Gastroesophageal sphincter (tissue), 4 donors: Measurements from ENCODE around the gene AKR7A2. TPM values are rescaled to one million over a fixed set of nuclear protein-coding genes. Genes with fewer than 3 reads are reported as not detected.
"Not testable (repeated sequence)": the region's sequence is repeated elsewhere in the genome, so short reads cannot be mapped to it uniquely, and the experiment has no call there.

Experiments used
- ATAC-seq: fragments of 150-250 bp; one replicate; pipeline ENCODE4 v1.9.1; 2016; ENCODE audit warnings: mild to moderate bottlenecking, moderate library complexity
- H3K27ac ChIP-seq, 4 donors: fragments of 200-600 bp; sonication (generic) in 3 of 4; 1 replicate in 3 of 4; 2 replicates in 1 of 4; pipeline ENCODE4 v1.5.1; 2016 to 2019
- H3K27me3 ChIP-seq: fragments of 200-600 bp; sonication (generic); one replicate; pipeline ENCODE4 v1.5.1; 2019
- H3K36me3 ChIP-seq, 2 donors: fragments of 200-600 bp; sonication (generic); one replicate each; pipeline ENCODE4 v1.5.1; 2019; ENCODE audit warnings: control low read depth in 1 of 2
- H3K4me1 ChIP-seq, 3 donors: fragments of 200-600 bp; sonication (generic); 1 replicate in 2 of 3; 2 replicates in 1 of 3; pipeline ENCODE4 v1.5.1; 2016 to 2019; ENCODE audit warnings: control low read depth in 2 of 3
- H3K4me3 ChIP-seq, 2 donors: fragments of 200-600 bp; sonication (generic); one replicate each; pipeline ENCODE4 v1.5.1; 2019; ENCODE audit warnings: mild to moderate bottlenecking in 1 of 2, moderate library complexity in 1 of 2
- H3K9me3 ChIP-seq, 3 donors: fragments of 200-600 bp; sonication (generic); one replicate each; pipeline ENCODE4 v1.5.1; 2017 to 2019; ENCODE audit warnings: control low read depth in 2 of 3
- EP300 ChIP-seq: sonication (generic); formaldehyde crosslinking; IDR thresholded peaks from one replicate; pipeline ENCODE4 v1.6.1; 2017; ENCODE audit warnings: antibody characterized with exemption, mild to moderate bottlenecking
- POLR2A ChIP-seq, 2 donors: fragments of 450-650 bp; IDR thresholded peaks; one replicate each; pipeline ENCODE4 v1.6.1; 2017; ENCODE audit warnings: antibody characterized with exemption in 2 of 2, mild to moderate bottlenecking in 2 of 2, moderate library complexity in 1 of 2
- POLR2AphosphoS5 ChIP-seq: sonication (generic); formaldehyde crosslinking; IDR thresholded peaks from one replicate; pipeline ENCODE4 v1.6.1; 2017; ENCODE audit warnings: antibody characterized with exemption
- WGBS, 2 donors: methylation state at CpG; one replicate each; pipeline ENCODE4 v1.1.5; 2018; ENCODE audit warnings: low coverage in 1 of 2; 5-methylcytosine and 5-hydroxymethylcytosine counted together
- total RNA-seq, 4 donors: library from RNA; depleted of rRNA; stranded (reverse); fragments of >200 nt; gene quantifications; one replicate each; pipeline ENCODE4 v1.1.0, GENCODE V29; 2016
- TF ChIP-seq, protein P1 (sequence below), 4 experiments: fragments of 200-600 bp in 2 of 4; fragments of 450-650 bp in 2 of 4; sonication (generic) in 1 of 4; IDR thresholded peaks; one replicate each; pipeline ENCODE4 v1.5.1; 2017 to 2019; ENCODE audit warnings: antibody characterized with exemption in 4 of 4, mild to moderate bottlenecking in 2 of 4, moderate library complexity in 2 of 4

The AKR7A2 gene
- total RNA-seq, 4 donors from 2014 or later = 58.2 to 77.2 (median 63.7) TPM

DNA sequence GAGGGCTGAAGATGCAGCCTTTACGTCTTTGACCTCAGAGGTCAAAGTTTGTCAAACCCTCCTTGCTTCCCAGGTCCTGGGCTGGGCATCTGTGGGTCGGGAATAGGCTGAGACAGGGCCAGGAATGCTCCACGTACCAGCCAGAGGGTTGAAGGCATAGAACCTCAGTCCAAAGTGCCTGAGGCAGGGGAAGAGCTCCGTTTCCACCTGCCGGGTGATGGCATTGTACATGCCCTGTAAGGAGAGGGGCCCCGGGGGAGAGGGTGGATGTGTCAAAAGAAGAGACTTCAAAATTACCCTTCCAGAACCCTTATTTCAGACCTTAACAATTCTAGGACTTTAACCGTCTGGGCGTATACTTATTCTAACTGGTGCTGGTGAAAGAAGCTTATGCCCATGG lies 27.1 kb downstream of the AKR7A2 start:
- no peak overlapping the region for H3K4me3 ChIP-seq
- 90 to 98% methylated on average over 5 to 6 of the region's 8 CpGs for WGBS, 2 donors

GRCh38 chr1:19283891-19284290 lies 28.1 kb downstream of the AKR7A2 start:
- ATAC-seq = no peak
- Histone ChIP-seq H3K36me3 (peaks cover 0 to 20% of the 10 kb centered on the region in 2 donors), H3K27ac (no peak overlapping the region), H3K9me3 (no peaks in the 10 kb centered on the region), H3K4me1 (peaks cover 0 to 9% (median 2%) of the 10 kb centered on the region in 3 donors), H3K4me3 (no peak overlapping the region), H3K27me3 (no peaks in the 10 kb centered on the region)
- 80 to 92% methylated on average over 1 to 5 of the region's 9 CpGs for WGBS, 2 donors
- TF ChIP-seq, protein P1, sequence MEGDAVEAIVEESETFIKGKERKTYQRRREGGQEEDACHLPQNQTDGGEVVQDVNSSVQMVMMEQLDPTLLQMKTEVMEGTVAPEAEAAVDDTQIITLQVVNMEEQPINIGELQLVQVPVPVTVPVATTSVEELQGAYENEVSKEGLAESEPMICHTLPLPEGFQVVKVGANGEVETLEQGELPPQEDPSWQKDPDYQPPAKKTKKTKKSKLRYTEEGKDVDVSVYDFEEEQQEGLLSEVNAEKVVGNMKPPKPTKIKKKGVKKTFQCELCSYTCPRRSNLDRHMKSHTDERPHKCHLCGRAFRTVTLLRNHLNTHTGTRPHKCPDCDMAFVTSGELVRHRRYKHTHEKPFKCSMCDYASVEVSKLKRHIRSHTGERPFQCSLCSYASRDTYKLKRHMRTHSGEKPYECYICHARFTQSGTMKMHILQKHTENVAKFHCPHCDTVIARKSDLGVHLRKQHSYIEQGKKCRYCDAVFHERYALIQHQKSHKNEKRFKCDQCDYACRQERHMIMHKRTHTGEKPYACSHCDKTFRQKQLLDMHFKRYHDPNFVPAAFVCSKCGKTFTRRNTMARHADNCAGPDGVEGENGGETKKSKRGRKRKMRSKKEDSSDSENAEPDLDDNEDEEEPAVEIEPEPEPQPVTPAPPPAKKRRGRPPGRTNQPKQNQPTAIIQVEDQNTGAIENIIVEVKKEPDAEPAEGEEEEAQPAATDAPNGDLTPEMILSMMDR (IDR thresholded peaks at IDR 0.05) = no peak
- TF ChIP-seq EP300 (no peak), POLR2AphosphoS5 (no peak), POLR2A (IDR thresholded peaks at IDR 0.05) (no peak)

More for the DNA sequence above, 27.1 kb downstream of the AKR7A2 start:
- peaks cover 0 to 20% of the 10 kb centered on the region in 2 donors for H3K36me3 ChIP-seq
- H3K4me1 ChIP-seq = peaks cover 0 to 13% (median 4%) of the 10 kb centered on the region in 3 donors
- TF ChIP-seq, protein P1 (IDR thresholded peaks at IDR 0.05) = no peak
- TF ChIP-seq POLR2AphosphoS5 = no peak
- TF ChIP-seq POLR2A (IDR thresholded peaks at IDR 0.05) = no peak
- TF ChIP-seq EP300 = no peak
- H3K27me3 ChIP-seq = no peaks in the 10 kb centered on the region
- H3K9me3 ChIP-seq = no peaks in the 10 kb centered on the region
- ATAC-seq = no peak
- H3K27ac ChIP-seq = no peak overlapping the region

DNA sequence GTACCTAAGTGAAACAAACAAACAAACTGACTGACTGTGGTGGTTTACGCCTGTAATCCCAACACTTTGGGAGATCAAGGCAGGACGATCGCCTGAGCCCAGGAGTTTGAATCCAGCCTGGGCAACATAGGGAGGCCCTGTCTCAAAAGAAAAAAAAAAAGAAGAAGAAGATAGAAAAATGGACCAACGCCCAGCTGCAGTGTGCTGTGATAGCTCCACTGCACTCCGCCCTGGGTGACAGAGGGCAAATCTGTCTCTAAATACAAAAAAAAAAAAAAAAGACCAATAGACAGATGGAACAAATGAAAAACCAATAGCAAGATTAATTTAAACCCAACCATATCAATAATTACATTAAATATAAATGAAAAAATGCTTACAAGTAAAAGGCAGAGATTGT lies 37.3 kb downstream of the AKR7A2 start:
- no peak overlapping the region for H3K4me3 ChIP-seq
- H3K27me3 ChIP-seq = peaks cover 14% of the 10 kb centered on the region
- H3K36me3 ChIP-seq = no peaks in the 10 kb centered on the region
- peaks cover 0 to 9% (median 0%) of the 10 kb centered on the region in 3 donors for H3K4me1 ChIP-seq
- H3K27ac ChIP-seq = no peak overlapping the region
- ATAC-seq = no peak
- WGBS, 2 donors = 73 to 79% methylated on average over 2 to 5 of the region's 5 CpGs
- TF ChIP-seq POLR2A (IDR thresholded peaks at IDR 0.05) = no peak
- H3K9me3 ChIP-seq = peaks cover 0 to 11% (median 0%) of the 10 kb centered on the region in 3 donors

- Histone ChIP-seq H3K9me3 (peaks cover 0 to 11% (median 0%) of the 10 kb centered on the region in 3 donors), H3K27me3 (peaks cover 14% of the 10 kb centered on the region), H3K4me3 (peak overlapping the region in 1 of 2 donors; percentile 30)
- H3K36me3 ChIP-seq, H3K4me1 ChIP-seq, H3K27ac ChIP-seq: not testable (repeated sequence)
- peak; percentile 28 for ATAC-seq
- WGBS, 2 donors = no CpG with 5 or more reads among the region's 66 CpGs
These were observed 38.0 kb downstream of the AKR7A2 start for GRCh38 chr1:19273844-19274531.

DNA sequence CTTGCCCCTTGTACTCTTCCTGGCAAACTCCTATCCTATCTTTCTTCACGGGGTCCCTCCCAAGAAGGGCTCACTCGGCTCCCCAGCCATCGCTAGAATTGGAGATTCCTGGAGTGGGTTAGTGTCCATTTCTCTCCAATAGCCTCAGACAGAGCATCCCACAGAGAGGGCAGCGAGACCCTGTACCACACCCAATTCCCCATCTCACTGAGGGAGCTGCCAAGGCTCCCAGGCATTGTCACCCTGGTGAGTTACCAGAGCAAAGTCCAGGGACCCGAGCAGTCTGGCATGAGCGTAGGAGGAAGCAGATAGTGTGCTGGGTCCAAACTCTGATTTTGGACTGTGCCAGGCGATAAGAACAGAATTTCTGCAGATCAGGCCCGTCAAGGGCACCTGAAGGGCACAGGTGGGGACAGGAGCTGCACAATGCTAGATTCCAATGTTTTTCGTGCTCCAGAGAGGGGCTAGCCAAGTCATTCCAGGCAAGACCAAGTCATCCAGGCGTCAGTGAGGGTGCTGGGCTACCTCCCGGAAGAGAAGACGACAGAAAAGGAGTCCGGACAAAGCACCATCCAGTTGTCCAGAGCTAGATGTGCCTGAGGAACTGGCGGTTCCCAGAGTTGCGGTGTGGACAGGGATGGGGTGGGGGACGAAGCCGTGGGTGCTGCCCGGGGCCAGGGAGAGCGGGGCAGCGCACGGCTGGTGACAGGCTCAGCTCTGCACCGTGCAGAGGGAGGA lies 38.7 kb downstream of the AKR7A2 start:
- Histone ChIP-seq H3K9me3 (peaks cover 0 to 11% (median 0%) of the 10 kb centered on the region in 3 donors), H3K27ac (no peak overlapping the region), H3K4me1 (peaks cover 0 to 9% (median 0%) of the 10 kb centered on the region in 3 donors), H3K27me3 (peaks cover 14% of the 10 kb centered on the region), H3K36me3 (no peaks in the 10 kb centered on the region), H3K4me3 (no peak overlapping the region)
- 98% methylated on average over 5 of the region's 22 CpGs; no CpG with 5 or more reads in 1 of the 2 donors for WGBS, 2 donors
- peak; percentile 16 for ATAC-seq
- TF ChIP-seq POLR2A (IDR thresholded peaks at IDR 0.05) (no peak), EP300 (no peak), POLR2AphosphoS5 (no peak)
- TF ChIP-seq, protein P1 (IDR thresholded peaks at IDR 0.05) = no peak
